GM12878 (cell line): ENCODE data around the gene NELL1. TPM values are rescaled to one million over a fixed set of nuclear protein-coding genes. Genes with fewer than 3 reads are reported as not detected.

ENCODE experiments used
- ATAC-seq: fragments of 200-7000 bp; cut with Tn5 transposase; 3 replicates; pipeline ENCODE4 v1.9.1; 2020; ENCODE audit warnings: mild to moderate bottlenecking, moderate library complexity
- BruUV-seq: library from RNA; stranded (reverse); fragments of 400-500 nt; replicated peaks from 2 replicates; lab custom pipeline; 2021; lab: Mats Ljungman, UMichigan
- CTCF ChIA-PET: fragments of 300-600 bp; sonication (Branson Sonifier 250); formaldehyde crosslinking; extraction: SDS; loops from one replicate; lab custom pipeline; 2021; ENCODE audit warnings: inconsistent platforms; lab: Yijun Ruan, JAX
- POLR2A ChIA-PET: fragments of 350-600 bp; formaldehyde crosslinking; extraction: SDS; loops from one replicate; lab custom pipeline; 2021; ENCODE audit warnings: inconsistent platforms; lab: Charles Lee
- RAD21 ChIA-PET: fragments of 300-600 bp; sonication (Branson Sonifier 250); formaldehyde crosslinking; loops from one replicate; lab custom pipeline; 2023; ENCODE audit warnings: antibody characterized with exemption; ENCODE audit not compliant: unreplicated experiment; lab: Charles Lee
- SMC1A ChIA-PET: fragments of 300-600 bp; sonication (Branson Sonifier 250); formaldehyde crosslinking; loops from one replicate; lab custom pipeline; 2023; ENCODE audit not compliant: unreplicated experiment, uncharacterized antibody; lab: Charles Lee
- DNase-seq: peaks from one replicate; pipeline ENCODE4 v3.0.0-alpha.2; 2011; ENCODE audit warnings: low read depth, low spot score
- FAIRE-seq: peaks from 3 replicates; lab custom pipeline; 2011; peaks lifted over from hg19 to GRCh38; lab: Jason Lieb, UNC
- H2AFZ ChIP-seq: 2 replicates; pipeline ENCODE4 v1.6.0; 2011; ENCODE audit warnings: low read depth, low read length, control low read depth; ENCODE audit not compliant: control insufficient read depth
- H3K27ac ChIP-seq: 2 replicates; pipeline ENCODE4 v1.5.1; 2011; ENCODE audit warnings: control low read depth; ENCODE audit not compliant: control insufficient read depth, insufficient read depth
- H3K27me3 ChIP-seq, 2 experiments: replicated peaks in 1 of 2; 2 replicates each; pipeline versions ENCODE4 v1.6.0 to v1.6.1; 2011; ENCODE audit warnings: low read length in 1 of 2; ENCODE audit not compliant: control insufficient read depth in 2 of 2, insufficient read depth in 2 of 2
- H3K36me3 ChIP-seq, 2 experiments: 2 replicates each; pipeline ENCODE4 v1.5.1; 2011; ENCODE audit warnings: low read length in 1 of 2; ENCODE audit not compliant: control insufficient read depth in 2 of 2, insufficient read depth in 2 of 2
- H3K4me1 ChIP-seq: 2 replicates; pipeline ENCODE4 v1.6.1; 2011; ENCODE audit warnings: mild to moderate bottlenecking, low read length, moderate library complexity, mixed read lengths; ENCODE audit not compliant: control insufficient read depth, insufficient read depth
- H3K4me2 ChIP-seq: 2 replicates; pipeline ENCODE4 v1.6.0; 2011; ENCODE audit warnings: control low read depth; ENCODE audit not compliant: control insufficient read depth, insufficient read depth
- H3K4me3 ChIP-seq: fragments of 200-600 bp; sonication (generic); 2 replicates; pipeline ENCODE4 v1.5.1; 2016
- H3K79me2 ChIP-seq: 2 replicates; pipeline ENCODE4 v1.6.0; 2011; ENCODE audit warnings: low read length; ENCODE audit not compliant: control insufficient read depth, insufficient read depth
- H3K9ac ChIP-seq: 2 replicates; pipeline ENCODE4 v1.8.0; 2011; ENCODE audit warnings: low read length, control low read depth, mixed read lengths; ENCODE audit not compliant: control insufficient read depth, insufficient read depth
- H3K9me3 ChIP-seq: replicated peaks from 3 replicates; pipeline ENCODE4 v1.5.1; 2011; ENCODE audit warnings: mild to moderate bottlenecking, low read length; ENCODE audit not compliant: control insufficient read depth, insufficient read depth
- H4K20me1 ChIP-seq: 2 replicates; pipeline ENCODE4 v1.6.0; 2011; ENCODE audit not compliant: control insufficient read depth, insufficient read depth
- BCL3 ChIP-seq: IDR thresholded peaks from 2 replicates; pipeline ENCODE4 v1.6.1; 2011; ENCODE audit warnings: borderline replicate concordance, low read depth, mild to moderate bottlenecking, moderate library complexity, low read length; ENCODE audit not compliant: insufficient read depth, poor library complexity, severe bottlenecking
- BMI1 ChIP-seq: fragments of 450-650 bp; IDR thresholded peaks from 2 replicates; pipeline ENCODE4 v1.6.1; 2016; ENCODE audit warnings: mild to moderate bottlenecking, moderate library complexity, borderline replicate concordance
- DPF2 ChIP-seq: fragments of 450-650 bp; IDR thresholded peaks from 2 replicates; pipeline ENCODE4 v1.6.1; 2017; ENCODE audit warnings: mild to moderate bottlenecking
- E2F8 ChIP-seq: fragments of 450-650 bp; IDR thresholded peaks from 2 replicates; pipeline ENCODE4 v1.6.1; 2018; ENCODE audit warnings: mild to moderate bottlenecking, low read depth, moderate library complexity; ENCODE audit not compliant: partially characterized antibody
- ELK1 ChIP-seq: IDR thresholded peaks from 2 replicates; pipeline ENCODE4 v1.6.1; 2012; ENCODE audit warnings: low read depth, low read length, improper control_type of control experiment
- KLF5 ChIP-seq: fragments of 450-650 bp; IDR thresholded peaks from 2 replicates; pipeline ENCODE4 v1.6.1; 2014; ENCODE audit warnings: mild to moderate bottlenecking; ENCODE audit not compliant: partially characterized antibody
- MEF2B ChIP-seq: fragments of 450-650 bp; IDR thresholded peaks from 2 replicates; pipeline ENCODE4 v1.6.1; 2018; ENCODE audit warnings: mild to moderate bottlenecking, moderate library complexity; ENCODE audit not compliant: partially characterized antibody, poor library complexity, severe bottlenecking
- RELB ChIP-seq: fragments of 450-650 bp; IDR thresholded peaks from 2 replicates; pipeline ENCODE4 v1.6.1; 2017; ENCODE audit warnings: low read depth, mild to moderate bottlenecking, moderate library complexity
- ZBED1 ChIP-seq: IDR thresholded peaks from 2 replicates; pipeline ENCODE4 v1.6.1; 2016; ENCODE audit warnings: borderline replicate concordance
- ZBTB4 ChIP-seq: fragments of 450-650 bp; formaldehyde crosslinking; IDR thresholded peaks from 2 replicates; pipeline ENCODE4 v1.4.0; 2022; ENCODE audit warnings: mild to moderate bottlenecking, moderate library complexity
- WGBS: methylation state at CpG from one replicate; pipeline ENCODE4 v1.1.6; 2016; ENCODE audit warnings: low lambda C conversion rate; ENCODE audit not compliant: insufficient replicate concordance, insufficient coverage; ENCODE audit errors: missing lambda C conversion rate; 5-methylcytosine and 5-hydroxymethylcytosine counted together
- in situ Hi-C: fragments of 300-500 bp; cut with MboI; formaldehyde crosslinking; loops from 9 replicates; pipeline ENCODE4 v1.14.3; 2018; ENCODE audit warnings: mixed read lengths
- intact Hi-C: fragments of 100-400 bp; cut with micrococcal nuclease; formaldehyde crosslinking; loops from one replicate; pipeline ENCODE4 v1.14.2; 2022; ENCODE audit not compliant: unreplicated experiment
- polyA plus RNA-seq, 11 experiments: library from polyadenylated mRNA; depleted of rRNA in 4 of 11; unstranded in 6 of 11; stranded (reverse) in 5 of 11; fragments of >200 nt; fragmentation: Nextera tagmentation in 4 of 11; fragmentation: Illumina TruSeq in 1 of 11; extraction: Ambion mirVana in 4 of 11; extraction: Trizol in 1 of 11; gene quantifications; 1 replicate in 1 of 11; 2 replicates in 10 of 11; pipeline versions ENCODE4 v1.2.1 to v1.2.3, GENCODE V29; 2011 to 2016; ENCODE audit warnings: inconsistent platforms in 2 of 11, missing spikeins in 2 of 11, low read depth in 1 of 11
- total RNA-seq, 4 experiments: library from RNA; depleted of rRNA in 3 of 4; stranded (reverse); fragments of >200 nt in 3 of 4; fragmentation: Illumina TruSeq in 1 of 4; extraction: Trizol in 1 of 4; gene quantifications; 2 replicates each; pipeline versions ENCODE4 v1.2.1 to v1.2.3, GENCODE V29; 2013 to 2021

Gene NELL1
- total and polyA plus RNA-seq, 10 of the 15 experiments (the other 5 are each of a cell fraction or from before 2014, with no cell fraction given), result 0.02 to 0.12 TPM; not detected in 8

GRCh38 chr11:20656901-20657300 lies 12.5 kb upstream of the NELL1 start (continued):
- TF ChIP-seq E2F8, result no peak
- no peak for TF ChIP-seq ZBTB4
- TF ChIP-seq, all 136 proteins: peak for 0

GRCh38 chr11:20658135-20658534 lies 11.3 kb upstream of the NELL1 start:
- H3K4me1 ChIP-seq, result no peaks in the 10 kb centered on the region
- H2AFZ ChIP-seq, result no peak overlapping the region
- no peaks in the 10 kb centered on the region for H4K20me1 ChIP-seq
- no TSS peak for BruUV-seq
- H3K36me3 ChIP-seq, result no peaks in the 10 kb centered on the region
- no peak overlapping the region for H3K4me3 ChIP-seq
- CTCF ChIA-PET, result no interaction called here
- 0% methylated on average over 1 of the region's 1 CpG for WGBS
- no peaks in the 10 kb centered on the region for H3K9me3 ChIP-seq
- ATAC-seq, result no peak
- in situ Hi-C loops, result no loop called here
- no peak for DNase-seq
- H3K79me2 ChIP-seq, result no peaks in the 10 kb centered on the region
- no peaks in the 10 kb centered on the region for H3K27me3 ChIP-seq
- SMC1A ChIA-PET, result no interaction called here
- no peak overlapping the region for H3K9ac ChIP-seq
- intact Hi-C loops, result no loop called here
- no peak overlapping the region for H3K4me2 ChIP-seq
- H3K27ac ChIP-seq, result no peak overlapping the region
- RAD21 ChIA-PET, result no interaction called here
- POLR2A ChIA-PET, result no interaction called here
- FAIRE-seq, result no peak
- TF ChIP-seq RELB, result no peak
- TF ChIP-seq ZBED1, result no peak
- TF ChIP-seq BCL3, result no peak
- TF ChIP-seq ELK1, result no peak
- TF ChIP-seq DPF2, result no peak
- no peak for TF ChIP-seq BMI1
- no peak for TF ChIP-seq MEF2B
- TF ChIP-seq KLF5, result no peak
